ENCODE measurements around the gene YPEL4.

The YPEL4 gene

GRCh38 chr11:57633394-57634070, 16.2 kb downstream of the YPEL4 start:
- DNase-seq (ENCODE audit: low spot score), result no peak
- FAIRE-seq, result no peak

DNA sequence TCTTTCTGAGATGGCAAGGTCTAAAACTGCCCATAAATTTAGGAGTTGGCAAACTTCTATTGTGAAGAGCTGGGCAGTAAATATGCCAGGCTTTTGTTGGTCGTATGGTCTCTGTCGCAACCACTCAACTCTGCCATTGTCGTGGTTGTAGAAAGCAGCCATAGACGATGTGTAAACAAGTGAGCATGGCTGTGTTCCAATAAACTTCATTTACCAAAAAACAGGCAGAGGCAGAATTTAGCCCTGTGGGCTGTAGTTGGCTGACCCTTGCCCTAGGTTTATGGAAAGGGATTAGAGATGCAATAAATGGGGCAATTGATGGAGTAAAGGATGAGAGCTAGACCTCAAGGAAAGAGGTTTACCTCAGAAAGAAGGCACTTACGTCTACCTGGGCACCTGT, 17.6 kb downstream of the YPEL4 start:
- DNase-seq (ENCODE audit: low spot score) (no peak), FAIRE-seq (no peak)

DNA sequence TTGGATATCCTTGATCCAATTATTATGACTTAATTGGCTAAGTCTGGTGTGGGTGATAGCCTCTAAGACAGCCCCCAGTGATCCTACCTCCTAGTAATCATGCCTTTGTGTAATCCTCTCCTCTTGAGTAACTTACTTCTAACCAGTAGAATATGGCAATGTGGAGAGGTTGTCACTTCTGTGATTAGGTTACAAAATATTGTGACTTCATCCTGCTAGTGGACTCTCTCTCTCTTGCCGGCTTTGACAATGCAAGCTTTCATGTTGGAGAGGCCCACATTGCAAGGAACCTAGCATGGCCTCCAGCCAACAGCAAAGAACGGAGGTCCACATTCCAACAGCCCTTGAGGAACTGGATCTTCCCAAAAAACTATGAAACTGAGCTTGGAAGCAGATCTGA, 19.5 kb downstream of the YPEL4 start:
- DNase-seq (ENCODE audit: low spot score) (no peak), FAIRE-seq (no peak)

- no peak for FAIRE-seq
- no peak for DNase-seq (ENCODE audit: low spot score)
Measured at GRCh38 chr11:57626895-57627294, 22.8 kb downstream of the YPEL4 start.

DNA sequence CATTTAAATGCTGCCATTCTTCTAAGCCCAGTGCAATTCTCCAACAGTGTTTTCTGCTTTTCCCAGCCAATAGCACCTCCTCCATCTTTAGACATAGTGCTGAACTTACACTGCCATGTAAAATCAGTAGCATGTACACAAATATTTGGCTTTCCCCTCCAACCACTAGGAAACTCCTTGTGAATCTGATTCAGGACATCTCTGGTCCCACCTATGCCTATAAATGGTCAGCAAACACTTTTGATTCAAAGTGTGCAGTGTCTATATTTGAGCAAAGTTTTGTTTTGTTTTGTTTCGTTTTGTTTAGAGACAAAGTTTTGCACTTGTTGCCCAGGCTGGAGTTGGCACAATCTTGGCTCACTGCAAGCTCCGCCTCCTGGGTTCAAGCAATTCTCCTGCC, 24.8 kb downstream of the YPEL4 start:
- FAIRE-seq, result no peak
- DNase-seq (ENCODE audit: low spot score), result no peak

DNA sequence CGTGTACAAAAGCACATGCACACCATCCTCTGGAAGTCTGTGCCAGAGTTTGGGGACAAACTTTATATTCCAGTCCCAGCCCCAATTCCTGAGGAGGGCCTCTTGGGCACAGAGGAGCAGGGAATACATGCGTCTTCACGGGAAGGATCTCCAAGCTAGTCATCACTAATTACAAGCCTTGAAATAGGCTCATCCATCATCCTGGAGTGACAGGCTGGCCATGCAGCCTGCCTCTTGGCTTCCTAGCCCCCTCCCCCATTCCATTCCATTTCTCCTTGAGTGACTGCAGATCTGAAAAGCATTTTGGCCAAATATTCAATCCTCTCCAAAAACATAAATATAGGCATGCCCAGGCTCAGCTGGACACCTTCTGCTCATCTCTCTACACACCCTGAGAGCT, 27.4 kb downstream of the YPEL4 start:
- no peak for FAIRE-seq
- no peak for DNase-seq (ENCODE audit: low spot score)

DNA sequence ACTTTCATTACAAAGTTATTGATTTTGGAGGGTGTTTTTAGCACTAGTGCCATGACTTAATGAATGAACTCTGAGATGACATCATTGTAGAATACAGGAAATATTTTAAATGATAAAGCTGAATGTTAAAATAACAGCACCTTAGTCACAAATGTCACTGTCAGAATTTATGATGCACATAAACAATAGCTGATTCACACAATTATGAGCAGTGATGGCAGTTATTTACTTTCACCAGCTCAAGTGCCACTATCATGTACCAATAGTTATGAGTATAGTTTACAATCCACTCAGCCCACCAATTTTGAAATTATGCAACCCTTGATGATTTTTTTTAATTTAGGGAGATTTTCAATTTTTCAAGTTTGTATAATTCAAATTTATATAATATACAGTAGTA, 29.2 kb downstream of the YPEL4 start:
- FAIRE-seq (no peak), DNase-seq (ENCODE audit: low spot score) (no peak)

GRCh38 chr11:57619331-57619730, 30.4 kb downstream of the YPEL4 start:
- no peak for FAIRE-seq
- no peak for DNase-seq (ENCODE audit: low spot score)

DNA sequence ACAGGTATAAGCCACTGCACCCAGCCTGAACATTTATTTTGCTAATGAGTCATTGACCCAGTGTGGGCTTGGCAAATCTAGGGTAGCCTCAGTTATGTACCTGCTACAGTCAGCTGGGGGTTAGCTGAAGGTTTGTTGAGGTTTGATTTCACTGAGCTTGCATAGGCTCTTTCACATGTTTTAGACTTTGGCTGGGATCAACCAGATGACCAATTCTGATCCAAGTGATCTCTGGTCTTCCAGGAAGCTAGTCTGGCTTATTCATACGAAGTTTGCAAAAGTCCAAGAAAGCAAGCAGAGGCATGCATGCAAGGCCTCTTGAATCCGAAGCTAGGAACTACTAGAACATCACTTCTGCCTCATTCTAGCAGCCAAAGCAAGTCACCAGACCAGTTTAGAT, 31.3 kb downstream of the YPEL4 start:
- FAIRE-seq (no peak), DNase-seq (ENCODE audit: low spot score) (no peak)

DNA sequence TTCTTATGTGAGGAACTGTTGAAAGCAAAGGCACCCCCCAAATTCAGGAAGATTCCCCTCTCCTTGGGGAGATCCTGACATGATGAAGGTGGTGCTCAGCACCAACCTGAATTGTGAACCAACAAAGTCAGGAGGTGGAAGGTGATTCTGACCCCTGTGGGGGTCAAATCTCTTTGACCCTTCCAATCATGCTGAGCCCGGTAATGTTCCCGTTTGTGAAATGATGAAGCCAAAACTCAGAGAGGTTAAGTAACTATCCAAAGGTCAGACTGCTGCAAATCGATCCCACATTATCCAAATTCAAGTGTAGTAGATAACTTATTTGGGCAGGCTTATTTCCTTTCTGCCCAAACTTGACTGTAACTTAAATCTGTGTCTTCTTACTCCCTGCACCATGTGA, 33.1 kb downstream of the YPEL4 start:
- FAIRE-seq (no peak), DNase-seq (ENCODE audit: low spot score) (no peak)

- DNase-seq (ENCODE audit: low spot score) (no peak), FAIRE-seq (no peak)
Measured at GRCh38 chr11:57615308-57615707, 34.4 kb downstream of the YPEL4 start.

- FAIRE-seq (no peak), DNase-seq (ENCODE audit: low spot score) (no peak)
Measured at GRCh38 chr11:57614234-57614772, 35.4 kb downstream of the YPEL4 start.

- no peak for FAIRE-seq
Measured at GRCh38 chr11:57610170-57610569, 39.5 kb downstream of the YPEL4 start.

DNA sequence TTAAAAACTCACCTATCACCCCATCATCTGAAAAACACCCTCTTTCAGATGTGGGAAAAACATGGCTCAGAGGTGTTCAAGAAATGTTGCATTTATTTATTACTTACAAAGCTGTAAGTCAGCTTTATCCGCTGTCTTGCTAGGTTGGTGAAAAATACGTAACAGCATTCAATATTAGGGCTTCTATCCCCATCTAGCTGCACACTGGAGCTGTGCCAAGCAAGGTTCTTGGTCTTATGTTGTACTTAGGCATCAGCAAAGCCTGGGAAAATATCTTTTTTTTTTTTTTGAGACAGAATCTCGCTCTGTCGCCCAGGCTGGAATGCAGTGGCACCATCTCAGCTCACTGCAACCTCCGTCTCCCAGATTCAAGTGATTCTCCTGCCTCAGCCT, 44.7 kb downstream of the YPEL4 start:
- FAIRE-seq (no peak), DNase-seq (ENCODE audit: low spot score) (no peak)

More at GRCh38 chr11:57610170-57610569, 39.5 kb downstream of the YPEL4 start:
- DNase-seq (ENCODE audit: low spot score), result no peak

DNA sequence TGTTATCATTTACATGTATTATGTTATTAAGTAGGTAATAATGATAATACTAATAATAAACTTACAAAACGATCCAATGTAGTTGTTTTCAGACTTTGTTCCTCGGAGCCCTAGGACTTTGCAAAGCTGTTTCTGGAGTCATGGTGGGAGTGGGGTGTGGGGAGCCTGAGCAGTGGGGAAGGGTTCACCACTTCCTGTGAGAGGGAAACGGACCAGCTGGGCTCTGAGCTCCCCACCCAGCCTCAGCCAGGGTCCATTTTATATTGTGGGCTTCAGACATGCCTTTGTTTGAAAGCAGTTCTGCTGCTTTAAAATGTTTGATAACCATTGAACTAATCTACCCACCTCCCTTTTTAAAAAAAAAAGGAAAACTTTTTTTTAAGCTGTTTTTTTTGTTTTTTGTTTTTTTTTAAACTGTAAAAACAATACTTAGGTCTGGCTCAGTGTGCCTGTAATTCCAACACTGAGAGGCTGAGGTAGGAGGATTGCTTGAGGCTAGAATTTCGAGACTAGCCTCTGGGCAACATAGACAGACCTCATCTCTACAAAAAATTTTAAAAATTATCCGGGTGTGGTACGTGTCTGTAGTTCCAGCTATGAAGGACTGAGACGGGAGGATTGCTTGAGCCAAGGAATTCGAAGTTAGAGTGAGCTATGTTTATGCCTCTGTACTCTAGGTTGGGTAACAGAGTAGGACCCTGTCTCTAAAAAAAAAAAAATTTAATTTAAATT, 45.2 kb downstream of the YPEL4 start:
- FAIRE-seq (no peak), DNase-seq (ENCODE audit: low spot score) (no peak)

DNA sequence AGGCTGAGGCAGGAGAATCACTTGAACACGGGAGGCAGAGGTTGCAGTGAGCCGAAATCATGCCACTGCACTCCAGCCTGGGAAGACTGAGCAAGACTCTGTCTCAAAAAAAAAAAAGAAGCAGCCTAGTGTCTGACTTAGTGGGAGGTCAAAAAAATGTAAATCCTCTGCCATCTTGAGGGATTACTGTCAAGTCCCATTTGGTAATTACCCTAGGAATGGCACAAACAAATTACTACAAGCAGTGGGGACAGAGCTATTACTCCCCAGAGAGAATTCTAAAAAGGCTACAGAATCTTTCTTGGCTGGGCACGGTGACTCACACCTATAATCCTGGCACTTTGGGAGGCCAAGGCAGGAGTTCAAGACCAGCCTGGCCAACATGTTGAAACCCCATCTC, 48.4 kb downstream of the YPEL4 start:
- DNase-seq (ENCODE audit: low spot score) (no peak), FAIRE-seq (no peak)

DNA sequence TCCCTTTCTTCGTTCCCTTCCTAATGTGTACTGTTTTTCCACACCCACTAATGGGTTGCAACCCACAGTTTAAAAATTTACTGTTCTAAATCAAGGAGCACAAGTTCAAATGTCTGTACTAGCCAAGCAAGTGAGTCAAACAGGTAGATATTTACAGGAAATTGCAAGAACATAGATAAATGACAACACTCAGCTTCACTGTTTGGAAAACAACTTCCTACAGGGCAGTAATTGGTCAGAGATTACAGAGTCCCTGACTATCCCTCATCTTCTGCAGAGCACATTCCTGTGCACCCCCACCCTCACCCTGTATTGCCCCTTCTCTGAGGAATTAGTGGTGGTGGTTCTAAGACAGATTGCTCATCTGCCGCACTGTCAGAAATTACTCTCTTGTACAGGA, 50.3 kb downstream of the YPEL4 start:
- FAIRE-seq (no peak), DNase-seq (ENCODE audit: low spot score) (no peak)

- no peak for FAIRE-seq
Measured at GRCh38 chr11:57598831-57599155, 50.9 kb downstream of the YPEL4 start.

DNA sequence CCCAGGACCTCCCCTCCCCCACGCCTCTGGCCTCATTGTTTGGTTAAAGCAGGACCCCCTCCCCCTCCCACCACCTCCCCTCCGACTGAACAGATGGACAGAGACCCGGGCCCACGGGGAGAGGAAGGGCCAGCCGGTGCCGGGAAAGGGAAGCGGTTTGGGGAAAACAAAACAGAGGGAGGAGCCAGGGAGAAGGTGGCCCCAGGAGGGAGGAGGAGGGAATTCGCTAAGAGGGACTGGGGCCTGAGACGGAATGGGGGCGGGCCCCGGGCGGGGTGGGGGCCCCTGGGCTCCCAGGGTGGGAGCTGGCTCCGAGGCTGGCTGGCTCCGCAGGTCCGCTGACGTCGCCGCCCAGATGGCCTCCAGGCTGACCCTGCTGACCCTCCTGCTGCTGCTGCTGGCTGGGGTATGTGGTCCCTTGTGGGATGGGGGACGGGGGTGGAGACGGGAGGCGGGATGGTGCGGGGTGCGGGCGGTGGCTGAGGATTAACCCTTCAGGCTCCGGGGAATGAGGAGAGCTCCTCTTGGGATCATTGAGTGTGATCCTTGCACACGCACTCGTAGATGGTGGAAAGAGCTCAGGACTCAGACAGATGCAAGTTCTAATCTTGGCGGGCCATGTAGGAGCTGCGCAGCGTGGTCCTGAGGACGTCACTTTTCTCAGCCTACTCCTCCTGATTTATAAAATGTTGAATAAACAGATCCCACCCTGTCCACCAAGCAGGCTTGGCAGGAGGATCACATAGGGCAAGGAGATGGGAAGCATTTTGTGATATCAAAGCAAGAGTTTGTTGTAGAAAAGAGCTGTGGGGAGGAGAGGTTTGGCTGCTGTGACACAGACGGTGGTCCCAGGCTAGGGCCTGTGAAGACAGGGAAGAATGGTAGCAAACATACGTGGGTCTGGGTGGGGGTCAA, 51.5 kb downstream of the YPEL4 start:
- FAIRE-seq (no peak), DNase-seq (ENCODE audit: low spot score) (no peak)

More at GRCh38 chr11:57598831-57599155, 50.9 kb downstream of the YPEL4 start:
- DNase-seq (ENCODE audit: low spot score), result no peak

GRCh38 chr11:57597461-57597915, 52.2 kb downstream of the YPEL4 start, which contains the start of gene SERPING1:
TSS of gene SERPING1 (plus strand) at chr11:57597685. CDS start at chr11:57598271, 586 bp downstream.
- FAIRE-seq, result no peak
- no peak for DNase-seq (ENCODE audit: low spot score)

DNA sequence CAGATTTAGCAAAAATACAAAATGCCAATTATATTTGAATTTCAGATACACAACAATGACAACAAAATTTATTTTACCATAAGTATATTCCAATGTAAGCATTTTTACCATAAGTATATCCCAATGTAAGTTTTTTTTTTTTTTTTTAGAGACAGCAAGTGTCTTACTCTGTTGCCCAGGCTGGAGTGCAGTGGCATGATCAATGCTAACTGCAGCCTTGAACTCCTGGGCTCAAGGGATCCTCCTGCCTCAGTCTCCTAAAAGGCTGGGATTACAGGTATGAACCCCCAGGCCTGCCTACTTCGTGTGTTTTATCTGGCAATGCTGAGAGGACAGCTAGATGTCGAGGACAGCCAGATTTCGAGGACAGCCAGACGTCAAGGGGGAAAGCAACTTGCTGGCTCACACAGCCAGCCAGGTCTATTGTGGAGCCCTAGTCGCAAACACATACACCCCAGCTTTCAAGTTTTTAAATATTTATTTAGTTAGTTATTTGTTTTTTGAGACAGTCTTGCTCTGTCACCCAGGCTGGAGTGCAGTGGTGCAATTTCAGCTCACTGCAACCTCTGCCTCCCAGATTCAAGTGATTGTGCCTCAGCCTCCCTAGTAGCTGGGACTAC, 53.3 kb downstream of the YPEL4 start:
- FAIRE-seq (no peak), DNase-seq (ENCODE audit: low spot score) (no peak)
